WI38 (cell line): ENCODE measurements around the gene CD44.

Experiments
- H3K4me3 ChIP-seq: 2 replicates; pipeline ENCODE4 v1.5.1; 2011; ENCODE audit warnings: low read depth, mild to moderate bottlenecking, control low read depth, low read length
- TF ChIP-seq, protein P1 (sequence below): IDR thresholded peaks from 2 replicates; pipeline ENCODE4 v1.5.1; 2012; ENCODE audit warnings: low read depth, mild to moderate bottlenecking, control low read depth, low read length

The CD44 gene

DNA sequence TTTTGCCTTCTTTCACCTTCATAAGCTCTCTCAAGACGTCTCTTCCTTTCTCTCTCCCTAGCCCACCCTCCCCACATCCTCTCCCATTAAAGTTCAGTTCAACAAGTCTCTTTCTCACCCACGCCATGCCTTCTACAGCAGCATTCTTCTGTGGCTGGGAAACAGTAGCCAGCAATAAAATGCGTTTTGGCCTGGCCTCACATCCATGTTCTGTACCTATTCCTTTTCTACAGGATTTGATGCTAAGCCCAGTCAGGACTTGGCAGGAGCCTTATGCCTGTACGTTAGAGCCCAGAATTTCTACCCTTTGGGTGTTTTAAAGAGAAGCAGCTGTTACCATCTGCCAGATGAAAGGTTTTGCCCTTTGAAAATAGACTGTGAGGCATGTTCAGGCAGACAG lies 7.1 kb upstream of the CD44 start:
- H3K4me3 ChIP-seq = no peak overlapping the region
- TF ChIP-seq, protein P1, sequence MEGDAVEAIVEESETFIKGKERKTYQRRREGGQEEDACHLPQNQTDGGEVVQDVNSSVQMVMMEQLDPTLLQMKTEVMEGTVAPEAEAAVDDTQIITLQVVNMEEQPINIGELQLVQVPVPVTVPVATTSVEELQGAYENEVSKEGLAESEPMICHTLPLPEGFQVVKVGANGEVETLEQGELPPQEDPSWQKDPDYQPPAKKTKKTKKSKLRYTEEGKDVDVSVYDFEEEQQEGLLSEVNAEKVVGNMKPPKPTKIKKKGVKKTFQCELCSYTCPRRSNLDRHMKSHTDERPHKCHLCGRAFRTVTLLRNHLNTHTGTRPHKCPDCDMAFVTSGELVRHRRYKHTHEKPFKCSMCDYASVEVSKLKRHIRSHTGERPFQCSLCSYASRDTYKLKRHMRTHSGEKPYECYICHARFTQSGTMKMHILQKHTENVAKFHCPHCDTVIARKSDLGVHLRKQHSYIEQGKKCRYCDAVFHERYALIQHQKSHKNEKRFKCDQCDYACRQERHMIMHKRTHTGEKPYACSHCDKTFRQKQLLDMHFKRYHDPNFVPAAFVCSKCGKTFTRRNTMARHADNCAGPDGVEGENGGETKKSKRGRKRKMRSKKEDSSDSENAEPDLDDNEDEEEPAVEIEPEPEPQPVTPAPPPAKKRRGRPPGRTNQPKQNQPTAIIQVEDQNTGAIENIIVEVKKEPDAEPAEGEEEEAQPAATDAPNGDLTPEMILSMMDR = no peak

GRCh38 chr11:35133656-35134055 lies 5.3 kb upstream of the CD44 start:
- TF ChIP-seq, protein P1 = no peak
- H3K4me3 ChIP-seq = no peak overlapping the region

- TF ChIP-seq, protein P1 = no peak
- H3K4me3 ChIP-seq = no peak overlapping the region
These were observed 4.4 kb upstream of the CD44 start for GRCh38 chr11:35134403-35135148.

DNA sequence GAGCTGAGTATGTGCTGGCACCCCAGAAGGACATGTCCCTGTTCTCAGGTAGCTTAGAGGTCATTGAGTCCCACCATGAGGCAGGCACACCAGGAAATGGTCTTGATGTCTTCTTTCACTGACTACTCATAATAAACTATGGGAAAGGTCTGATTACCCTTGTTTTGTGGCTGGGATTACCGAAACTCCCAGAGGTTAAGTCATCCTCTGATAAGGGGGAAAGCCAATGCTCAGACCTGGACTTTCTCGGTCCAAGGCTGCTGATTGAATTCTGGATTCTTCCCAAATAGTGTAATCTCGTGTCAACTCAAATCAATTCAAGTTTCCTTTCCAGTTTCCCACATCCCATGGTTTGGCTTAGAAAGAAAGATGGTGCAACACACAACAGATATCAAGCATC lies 3.7 kb upstream of the CD44 start:
- TF ChIP-seq, protein P1 = no peak
- H3K4me3 ChIP-seq = no peak overlapping the region

GRCh38 chr11:35136311-35136710 lies 2.7 kb upstream of the CD44 start:
- TF ChIP-seq, protein P1 = no peak
- H3K4me3 ChIP-seq = no peak overlapping the region

DNA sequence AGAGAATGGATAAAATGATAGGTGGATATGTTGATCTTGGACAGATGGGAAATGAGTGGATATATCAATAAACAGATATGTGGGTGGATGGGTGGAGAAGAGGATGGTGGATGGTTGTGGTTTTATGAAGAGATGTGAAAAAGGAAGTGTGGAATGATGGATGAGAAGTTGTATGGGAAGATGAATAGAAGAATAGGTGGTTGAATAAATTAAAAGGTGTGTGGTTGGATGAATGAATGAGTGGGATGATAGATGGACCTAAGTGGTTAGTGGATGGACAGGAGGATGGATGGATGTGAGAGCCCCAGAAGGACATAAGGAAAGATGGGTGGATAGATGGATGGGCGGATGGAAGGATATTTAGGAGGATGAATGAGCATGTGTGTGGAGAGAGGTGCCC lies 913 bp upstream of the CD44 start:
- peak overlapping the region; percentile 100 for H3K4me3 ChIP-seq
- TF ChIP-seq, protein P1 = no peak

- peak overlapping the region; percentile 100 for H3K4me3 ChIP-seq
- TF ChIP-seq, protein P1 = no peak
These were observed 397 bp upstream of the CD44 start for GRCh38 chr11:35138606-35138942.
